ENCODE measurements around the gene MGAT5B.
"Not testable (repeated sequence)": the region's sequence is repeated elsewhere in the genome, so short reads cannot be mapped to it uniquely, and the experiment has no call there.

MGAT5B gene, protein sequence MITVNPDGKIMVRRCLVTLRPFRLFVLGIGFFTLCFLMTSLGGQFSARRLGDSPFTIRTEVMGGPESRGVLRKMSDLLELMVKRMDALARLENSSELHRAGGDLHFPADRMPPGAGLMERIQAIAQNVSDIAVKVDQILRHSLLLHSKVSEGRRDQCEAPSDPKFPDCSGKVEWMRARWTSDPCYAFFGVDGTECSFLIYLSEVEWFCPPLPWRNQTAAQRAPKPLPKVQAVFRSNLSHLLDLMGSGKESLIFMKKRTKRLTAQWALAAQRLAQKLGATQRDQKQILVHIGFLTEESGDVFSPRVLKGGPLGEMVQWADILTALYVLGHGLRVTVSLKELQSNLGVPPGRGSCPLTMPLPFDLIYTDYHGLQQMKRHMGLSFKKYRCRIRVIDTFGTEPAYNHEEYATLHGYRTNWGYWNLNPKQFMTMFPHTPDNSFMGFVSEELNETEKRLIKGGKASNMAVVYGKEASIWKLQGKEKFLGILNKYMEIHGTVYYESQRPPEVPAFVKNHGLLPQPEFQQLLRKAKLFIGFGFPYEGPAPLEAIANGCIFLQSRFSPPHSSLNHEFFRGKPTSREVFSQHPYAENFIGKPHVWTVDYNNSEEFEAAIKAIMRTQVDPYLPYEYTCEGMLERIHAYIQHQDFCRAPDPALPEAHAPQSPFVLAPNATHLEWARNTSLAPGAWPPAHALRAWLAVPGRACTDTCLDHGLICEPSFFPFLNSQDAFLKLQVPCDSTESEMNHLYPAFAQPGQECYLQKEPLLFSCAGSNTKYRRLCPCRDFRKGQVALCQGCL

DNA sequence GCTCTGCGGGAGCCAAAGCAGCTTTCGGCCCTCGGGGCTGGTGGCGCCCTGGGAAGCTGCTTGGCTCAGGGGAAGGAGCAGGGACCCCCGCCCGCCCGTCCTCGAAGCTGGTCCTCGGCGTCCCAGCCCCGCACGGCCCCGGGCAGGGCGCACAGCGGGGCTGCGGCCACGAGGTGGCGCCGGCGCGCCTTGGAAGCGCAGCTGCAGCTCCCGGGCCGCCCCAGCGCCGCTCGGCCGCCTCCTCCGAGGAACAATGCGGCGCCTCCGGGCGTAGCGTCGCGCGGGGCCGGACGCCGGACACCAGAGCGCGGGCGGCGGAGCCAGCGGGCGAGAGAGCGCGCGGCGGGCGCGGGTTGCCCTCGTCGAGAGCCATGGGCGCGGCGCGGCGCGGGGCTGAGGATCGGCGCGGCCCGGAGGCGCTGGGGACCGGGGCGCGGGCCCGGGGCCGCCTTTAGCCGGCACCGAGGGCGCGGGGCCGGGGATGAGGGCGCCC, at the start of gene MGAT5B:
MGAT5B (plus strand) TSS at position 229 of the 493 bp plus-strand sequence. CDS start 626 bp downstream, outside the sequence.
- FAIRE-seq = no peak

DNA sequence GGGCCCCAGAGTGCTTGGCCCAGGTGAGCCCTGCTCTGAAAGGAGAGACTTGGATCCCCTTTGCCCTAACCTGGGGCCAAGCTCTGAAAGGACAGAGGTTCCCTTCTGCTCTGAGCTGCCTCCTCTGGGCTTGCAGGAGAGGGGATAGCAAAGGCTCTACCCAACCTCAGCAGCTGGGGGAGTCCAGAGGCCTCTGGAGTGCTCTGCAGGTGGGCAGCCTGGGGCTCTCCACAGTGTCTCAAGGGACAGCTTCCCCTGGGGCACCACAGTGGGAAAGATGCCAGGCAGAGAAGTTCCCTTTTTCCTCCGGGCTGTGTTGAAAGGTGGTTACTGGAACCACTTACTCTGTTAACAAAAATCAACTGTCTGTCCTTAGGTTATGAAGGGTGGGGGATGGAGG, 48.2 kb upstream of the MGAT5B start:
- FAIRE-seq = no peak

DNA sequence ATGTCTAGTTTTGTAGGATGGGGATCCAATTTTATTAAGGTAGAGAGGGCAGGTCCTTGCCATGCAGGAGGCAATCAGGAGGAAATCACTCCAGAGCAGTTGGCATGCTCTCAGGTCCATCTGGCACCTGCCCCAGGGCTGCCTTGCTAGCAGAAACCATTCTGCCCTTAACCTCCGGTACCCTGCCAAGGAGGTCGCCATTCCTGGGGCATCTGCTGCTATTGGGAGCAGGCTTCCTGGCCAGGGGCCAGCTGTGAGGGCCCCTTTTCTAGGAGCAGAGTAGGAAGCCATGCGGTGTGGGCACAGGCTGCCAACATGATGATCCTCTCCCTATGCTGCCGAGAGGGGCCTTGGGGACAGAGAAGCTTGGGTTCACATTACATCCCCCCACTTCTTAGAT, 47.6 kb upstream of the MGAT5B start:
- FAIRE-seq = no peak

DNA sequence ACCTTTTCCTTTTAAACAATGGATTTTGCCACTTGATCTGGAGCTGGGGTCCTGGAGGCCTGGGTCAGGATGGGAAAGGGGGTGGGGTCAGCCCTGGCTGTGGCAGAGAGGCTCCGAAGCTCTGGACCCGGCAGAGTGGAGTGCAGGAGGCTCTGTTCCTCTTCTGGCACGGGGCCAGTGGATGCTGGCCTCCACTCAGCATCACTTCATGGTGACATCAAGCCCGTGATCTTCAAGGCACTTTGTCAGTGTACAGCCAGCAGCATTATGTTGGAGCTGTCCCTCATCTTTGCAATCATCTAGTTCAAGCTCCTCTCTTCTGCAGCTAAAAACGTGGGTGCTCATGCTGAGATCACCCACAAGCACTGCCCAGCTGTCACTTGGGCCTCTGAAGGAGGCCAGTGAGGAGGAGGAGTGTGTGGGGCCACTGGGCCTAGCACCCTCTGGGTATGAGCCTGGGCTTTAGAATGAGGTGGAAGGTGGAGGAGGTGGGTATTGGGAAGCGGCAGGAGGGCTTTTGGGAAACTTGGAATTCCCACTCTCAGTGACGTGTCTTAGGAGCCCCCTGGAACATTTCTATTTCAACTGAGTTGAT, 45.9 kb upstream of the MGAT5B start:
- no peak for FAIRE-seq

DNA sequence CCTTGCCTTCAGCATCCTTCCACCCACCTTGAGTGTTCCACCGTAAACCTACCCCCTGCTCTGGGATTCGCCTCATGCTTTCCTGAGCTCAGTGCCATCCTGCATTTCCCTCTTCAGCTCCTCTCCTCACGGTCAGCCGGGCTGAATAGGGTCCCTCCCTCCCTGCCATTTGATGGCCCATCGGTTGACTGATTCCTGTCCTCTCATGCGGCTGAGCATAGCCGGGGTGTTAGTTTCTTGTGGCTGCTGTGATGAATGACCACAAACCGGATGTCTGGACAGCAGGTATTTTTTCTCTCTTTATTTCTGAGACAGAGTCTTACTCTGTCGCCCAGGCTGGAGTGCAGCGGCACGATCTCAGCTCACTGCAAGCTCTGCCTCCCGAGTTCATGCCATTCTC, 44.1 kb upstream of the MGAT5B start:
- no peak for FAIRE-seq

DNA sequence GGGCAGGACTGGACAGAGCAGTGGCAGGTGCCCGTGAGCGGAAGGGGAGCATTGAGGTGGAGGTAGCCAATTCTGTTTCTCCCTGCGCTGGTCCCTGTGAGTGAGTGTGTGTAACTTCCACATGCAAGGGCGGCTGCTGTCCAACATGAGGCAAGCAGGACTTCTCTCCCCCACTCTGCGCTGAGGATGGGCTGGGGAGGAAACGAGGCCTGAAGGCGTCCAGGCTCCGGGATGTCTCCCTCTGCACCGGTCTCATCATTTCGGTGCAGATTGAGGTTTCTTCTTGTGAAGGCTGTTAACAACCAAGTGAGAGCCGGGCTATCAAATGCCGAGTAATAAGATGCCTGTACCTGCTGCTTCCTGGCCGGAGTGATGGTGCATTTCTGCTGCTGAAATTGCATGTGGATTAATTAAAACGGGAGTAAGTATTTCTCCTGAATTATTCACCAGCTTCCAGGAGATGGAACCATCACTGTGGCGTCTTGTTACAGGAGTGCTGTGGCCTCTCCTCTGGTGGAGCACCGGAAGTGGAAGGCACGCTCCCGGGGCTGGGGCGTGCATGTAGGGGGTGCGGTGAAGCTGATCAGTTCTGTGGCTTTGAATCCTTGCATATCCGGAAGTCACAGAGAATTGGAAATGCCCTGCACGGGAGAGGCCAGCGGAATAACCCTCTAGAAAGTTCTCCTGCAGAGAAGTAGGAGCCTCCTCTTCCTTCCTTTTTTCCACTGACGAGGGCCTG, 41.7 kb upstream of the MGAT5B start:
- FAIRE-seq = no peak

DNA sequence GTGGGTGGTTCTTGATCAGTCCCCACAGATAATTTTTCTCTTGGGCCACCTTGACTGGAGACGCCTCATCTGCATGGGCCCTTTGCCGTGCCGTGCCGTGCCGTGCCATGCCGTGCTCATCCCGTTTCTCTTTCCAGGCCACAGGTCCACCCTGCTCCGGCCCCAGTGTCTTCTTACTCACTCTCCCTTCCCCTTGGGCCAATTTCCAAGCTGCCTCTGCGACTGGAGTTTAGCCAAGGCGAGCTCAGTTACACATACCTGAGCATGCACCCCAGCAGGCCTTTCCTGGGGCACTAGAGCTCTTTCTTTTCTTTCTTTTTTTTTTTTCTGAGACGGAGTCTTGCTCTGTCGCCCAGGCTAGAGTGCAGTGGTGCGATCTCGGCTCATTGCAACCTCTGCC, 40.5 kb upstream of the MGAT5B start:
- no peak for FAIRE-seq

DNA sequence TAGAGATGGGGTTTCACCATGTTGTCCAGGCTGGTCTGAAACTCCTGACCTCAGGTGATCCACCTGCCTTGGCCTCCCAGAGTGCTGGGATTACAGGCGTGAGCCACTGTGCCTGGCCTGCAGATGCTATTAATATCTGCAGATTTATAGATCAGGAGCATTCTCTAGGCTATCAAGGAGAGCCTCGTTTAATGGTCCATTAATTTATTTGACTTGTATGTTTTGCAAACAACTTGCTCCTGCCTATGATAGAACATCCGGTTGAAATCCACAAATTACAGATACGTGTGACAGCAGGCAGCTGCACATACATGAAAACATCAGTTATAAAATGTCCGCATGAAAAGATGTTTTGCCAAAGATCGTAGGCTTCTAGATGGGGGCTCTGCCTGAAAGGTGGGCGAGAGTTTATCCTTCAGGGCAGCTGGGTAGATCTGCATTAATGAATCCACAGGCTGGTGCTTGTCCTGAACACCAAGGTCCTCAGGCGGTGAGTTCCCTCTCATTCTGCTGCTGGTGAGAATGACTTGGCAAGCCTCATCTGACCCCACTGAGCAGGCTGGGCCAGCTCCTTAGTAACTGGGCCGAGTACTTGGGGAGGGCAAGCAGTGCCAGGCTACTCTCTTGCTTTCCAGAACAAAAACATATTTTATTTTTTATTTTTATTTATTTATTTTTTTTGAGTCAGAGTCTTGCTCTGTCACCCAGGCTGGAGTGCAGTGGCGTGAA, 37.1 kb upstream of the MGAT5B start:
- FAIRE-seq = no peak

DNA sequence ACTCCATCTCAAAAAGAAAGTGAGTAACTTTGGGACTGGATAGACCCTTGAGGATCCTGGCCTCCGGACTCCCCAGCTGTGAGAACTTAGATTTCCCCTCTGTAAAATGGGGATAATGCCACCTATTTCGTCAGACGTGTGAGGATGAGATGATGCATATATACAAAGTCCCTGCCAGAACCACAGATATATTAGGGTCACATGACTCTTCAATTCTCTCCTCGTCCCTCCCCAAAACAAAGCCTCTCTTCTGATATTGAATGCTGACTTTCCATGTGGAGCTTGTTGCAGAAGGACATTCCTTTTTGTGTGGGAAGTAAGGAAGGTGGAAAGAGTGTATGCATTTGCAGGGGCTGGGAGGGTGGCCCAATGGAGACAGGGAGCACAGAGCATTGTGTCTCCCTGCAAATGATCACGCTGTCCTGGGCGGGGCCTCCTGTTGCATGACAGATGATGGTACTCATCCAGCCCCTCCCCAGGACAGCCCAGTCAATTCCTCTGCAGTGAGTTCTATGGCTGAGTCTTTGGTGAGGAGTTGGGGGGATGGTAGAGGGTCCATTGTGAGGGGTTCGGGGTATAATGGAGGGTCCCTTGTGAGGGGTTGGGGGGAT, 35.1 kb upstream of the MGAT5B start:
- FAIRE-seq = no peak

DNA sequence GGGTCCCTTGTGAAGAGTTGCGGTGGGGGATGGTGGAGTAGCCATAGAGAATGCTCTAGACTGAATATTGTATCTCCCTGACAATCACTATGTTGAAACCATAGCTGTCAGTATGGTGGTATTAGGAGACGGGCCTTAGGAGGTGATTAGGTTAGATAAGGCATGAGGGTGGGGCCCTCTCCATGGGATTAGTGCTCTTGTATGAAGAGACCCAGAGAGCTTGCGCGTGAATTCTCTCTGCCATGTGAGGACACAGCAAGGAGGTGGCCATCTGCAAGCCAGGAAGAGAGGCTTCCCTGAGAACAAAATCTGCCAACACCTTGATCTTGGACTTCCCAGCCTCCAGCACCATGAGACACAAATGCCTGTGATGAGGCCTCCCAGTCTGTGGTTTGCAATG, 34.5 kb upstream of the MGAT5B start:
- no peak for FAIRE-seq

DNA sequence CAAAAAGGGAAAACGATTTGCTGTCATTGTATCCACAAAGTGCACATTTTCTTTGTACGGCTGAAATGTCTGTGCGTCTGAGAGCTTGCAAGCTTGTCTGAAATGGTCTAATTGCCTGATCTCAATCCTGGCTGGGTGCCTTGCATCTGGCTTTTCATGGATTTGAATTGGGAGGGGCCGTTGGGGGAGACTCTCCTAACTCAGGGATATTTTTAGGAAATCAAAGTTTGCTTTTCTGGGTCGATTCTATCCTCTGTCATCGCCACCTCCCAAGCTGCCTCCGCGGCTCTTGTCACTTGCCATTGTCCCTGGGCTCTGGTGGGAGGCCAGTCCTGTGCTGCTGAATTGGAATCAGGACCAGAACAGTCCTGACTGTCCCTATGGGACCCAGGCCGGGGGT, 33.3 kb upstream of the MGAT5B start:
- no peak for FAIRE-seq

DNA sequence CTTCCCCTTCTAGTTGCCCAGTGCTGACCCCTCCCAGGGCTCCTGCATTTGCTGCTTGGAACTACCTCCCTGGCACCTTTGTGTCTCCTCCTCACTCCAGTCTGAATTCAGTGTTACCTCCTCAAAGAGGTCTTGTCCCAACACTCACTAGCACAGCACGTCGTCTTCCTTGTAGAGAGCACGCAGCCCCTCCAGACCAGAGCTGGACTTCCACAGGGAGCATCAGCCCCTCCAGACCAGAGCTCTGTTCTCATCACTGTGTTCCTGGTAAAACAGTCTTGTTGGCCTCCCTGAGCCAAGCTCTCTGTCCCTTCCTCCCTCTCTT, 27.8 kb upstream of the MGAT5B start:
- FAIRE-seq = no peak

DNA sequence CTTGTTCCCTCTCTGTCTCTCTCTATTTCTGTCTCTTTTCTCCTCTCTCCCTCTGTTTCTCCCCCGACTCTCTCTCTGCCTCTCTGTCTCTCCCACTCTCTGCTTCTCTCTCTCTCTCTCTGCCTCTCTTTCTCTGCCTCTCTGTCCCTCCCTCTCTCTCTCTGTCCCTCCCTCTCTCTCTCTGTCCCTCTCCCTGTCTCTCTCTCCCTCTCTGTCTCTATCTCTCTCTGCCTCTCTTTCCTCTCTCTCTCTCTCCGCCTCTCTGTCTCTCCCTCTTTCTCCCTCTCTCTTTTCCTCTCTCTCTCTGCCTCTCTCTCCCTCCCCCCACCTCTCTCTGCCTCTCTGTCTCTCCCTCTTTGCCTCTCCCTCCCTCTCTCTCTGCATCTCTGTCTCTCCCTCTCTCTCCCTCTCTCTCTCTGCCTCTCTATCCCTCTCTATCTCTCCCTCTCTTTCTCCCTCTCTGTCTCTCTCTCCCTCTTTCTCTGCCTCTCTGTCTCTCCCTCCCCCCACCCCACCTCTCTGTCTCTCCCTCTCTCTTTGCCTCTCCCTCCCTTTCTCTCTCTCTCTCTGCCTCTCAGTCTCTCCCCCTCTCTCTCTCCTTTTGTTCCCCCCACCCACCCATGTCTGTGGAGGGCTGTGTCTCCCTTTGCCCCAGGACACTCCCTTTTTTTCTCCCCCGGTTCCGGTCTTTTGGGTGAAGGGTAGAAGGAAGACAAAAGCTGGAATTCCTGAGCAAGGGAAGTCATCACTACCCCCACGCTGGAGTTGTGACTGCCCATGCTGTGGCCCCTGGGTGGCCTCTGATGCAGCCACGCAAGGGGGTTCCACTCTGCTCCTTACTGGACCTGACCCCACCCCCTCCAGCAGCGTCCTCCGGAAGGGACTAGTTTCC, 27.1 kb upstream of the MGAT5B start:
- no peak for FAIRE-seq

DNA sequence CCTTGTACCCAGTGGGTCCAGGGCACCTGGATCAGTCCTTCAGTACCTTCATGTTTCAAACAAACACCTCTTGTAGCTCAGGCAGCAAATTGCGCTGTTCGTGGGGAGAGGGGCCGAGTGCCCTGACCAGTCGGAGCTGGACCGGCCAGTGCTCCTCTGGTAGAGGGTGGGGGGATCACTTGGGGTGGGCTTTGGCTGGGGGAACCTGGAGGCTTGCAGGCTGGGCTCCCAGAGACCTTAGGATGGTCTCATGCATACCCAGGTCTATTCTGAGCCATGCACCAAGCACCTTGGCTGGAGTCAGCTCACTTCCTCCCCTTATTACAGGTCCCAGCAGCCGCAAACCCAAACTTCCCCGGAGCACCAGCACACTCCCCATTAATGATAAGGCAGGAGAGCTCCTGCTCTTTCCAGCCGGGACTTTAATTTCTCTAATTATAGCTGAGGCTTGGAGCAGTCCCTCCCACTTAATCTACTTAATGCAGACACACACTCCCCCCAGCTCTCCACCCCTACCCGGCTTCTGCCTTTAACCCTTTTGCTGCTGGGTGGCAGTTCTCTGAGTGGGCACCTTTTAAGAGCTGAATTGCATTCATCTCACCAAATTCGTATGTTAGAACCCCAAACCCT, 26.3 kb upstream of the MGAT5B start:
- FAIRE-seq = no peak

DNA sequence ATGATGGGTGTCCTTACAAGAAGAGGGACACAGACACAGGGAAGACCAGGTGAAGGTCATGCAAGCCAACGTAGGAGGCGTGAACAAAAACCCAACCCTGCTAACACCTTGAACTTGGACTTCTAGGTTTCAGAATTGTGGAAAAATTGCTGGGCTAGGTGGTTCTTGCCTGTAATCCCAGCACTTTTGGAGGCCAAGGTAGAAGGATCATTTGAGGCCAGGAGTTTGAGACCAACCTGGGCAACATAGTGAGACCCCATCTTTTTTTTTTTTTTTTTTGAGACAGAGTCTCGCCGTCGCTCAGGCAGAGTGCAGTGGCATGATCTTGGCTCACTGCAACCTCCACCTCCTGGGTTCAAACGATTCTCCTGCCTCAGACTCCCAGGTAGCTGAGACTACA, 25.1 kb upstream of the MGAT5B start:
- FAIRE-seq = not testable (repeated sequence)

DNA sequence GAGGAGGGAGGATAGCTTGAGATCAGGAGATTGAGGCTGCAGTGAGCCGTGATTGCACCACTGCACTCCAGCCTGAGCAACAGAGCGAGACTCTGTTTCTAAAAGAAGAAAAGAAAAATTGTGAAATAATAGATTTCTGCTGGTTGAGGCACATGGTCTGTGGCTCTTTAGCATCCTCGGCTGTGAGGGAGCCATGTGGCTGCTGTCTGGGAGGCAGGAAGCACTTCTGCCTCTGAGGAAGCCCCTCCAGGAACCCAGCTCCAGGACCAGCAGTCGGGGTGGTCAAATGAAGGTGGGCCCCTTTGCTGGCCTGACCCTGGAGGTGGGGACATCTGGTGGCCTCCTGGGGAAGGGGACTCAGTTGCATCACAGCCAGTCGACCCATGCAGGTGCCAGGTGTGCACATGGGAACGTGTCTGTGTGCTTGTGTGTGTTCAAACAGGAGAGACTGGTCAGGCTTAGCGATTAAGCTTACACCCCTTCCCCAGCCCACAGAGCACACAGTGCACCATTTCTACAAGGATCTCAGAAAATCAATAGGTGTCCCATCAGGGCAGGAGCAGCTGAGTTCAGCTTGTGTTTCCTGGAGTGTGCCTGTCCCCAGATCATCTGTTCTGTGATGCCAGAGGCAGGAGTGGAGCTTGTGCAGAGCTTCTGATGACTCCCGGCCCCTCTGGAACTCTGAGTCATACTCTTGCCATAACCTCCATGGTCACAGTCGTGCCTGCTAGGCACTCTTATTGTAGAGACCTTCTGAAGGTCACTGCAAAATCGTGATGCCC, 24.3 kb upstream of the MGAT5B start:
- FAIRE-seq = no peak

DNA sequence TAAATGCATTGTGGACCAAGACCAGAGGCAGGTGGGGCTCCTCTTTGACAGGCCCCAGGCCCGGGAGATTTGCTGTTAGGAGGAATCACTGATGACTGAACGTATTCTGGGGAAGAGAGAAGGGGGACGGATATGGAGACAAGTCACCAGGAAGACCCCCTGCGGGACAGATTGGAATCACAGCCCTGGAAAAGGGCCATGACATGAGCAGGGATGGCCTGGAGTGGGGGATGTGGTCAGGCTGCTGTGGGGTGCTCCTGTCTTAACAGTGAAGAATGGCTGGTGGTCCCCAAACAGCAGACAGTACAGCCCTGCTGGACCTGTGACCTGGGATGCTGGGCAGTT, 23.7 kb upstream of the MGAT5B start:
- no peak for FAIRE-seq

DNA sequence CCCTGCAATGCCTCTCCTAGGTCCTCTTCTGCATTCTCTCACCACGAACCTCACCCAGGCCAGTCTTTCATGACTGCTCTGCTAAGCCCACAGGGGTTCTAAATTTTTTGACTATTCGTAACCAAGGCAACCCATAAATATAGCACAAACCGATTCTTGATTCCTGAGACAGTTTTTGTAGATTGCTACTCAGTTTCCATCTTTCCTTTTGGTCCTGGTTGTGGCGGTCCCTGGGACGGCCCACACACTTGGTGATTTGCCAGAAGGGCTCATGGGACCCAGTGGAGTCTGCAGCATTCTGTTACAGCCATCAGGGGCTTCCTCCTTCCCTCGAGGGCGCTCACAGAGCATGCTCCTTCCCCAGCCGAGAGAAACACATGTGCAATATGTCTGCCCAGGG, 23.4 kb upstream of the MGAT5B start:
- FAIRE-seq = no peak

DNA sequence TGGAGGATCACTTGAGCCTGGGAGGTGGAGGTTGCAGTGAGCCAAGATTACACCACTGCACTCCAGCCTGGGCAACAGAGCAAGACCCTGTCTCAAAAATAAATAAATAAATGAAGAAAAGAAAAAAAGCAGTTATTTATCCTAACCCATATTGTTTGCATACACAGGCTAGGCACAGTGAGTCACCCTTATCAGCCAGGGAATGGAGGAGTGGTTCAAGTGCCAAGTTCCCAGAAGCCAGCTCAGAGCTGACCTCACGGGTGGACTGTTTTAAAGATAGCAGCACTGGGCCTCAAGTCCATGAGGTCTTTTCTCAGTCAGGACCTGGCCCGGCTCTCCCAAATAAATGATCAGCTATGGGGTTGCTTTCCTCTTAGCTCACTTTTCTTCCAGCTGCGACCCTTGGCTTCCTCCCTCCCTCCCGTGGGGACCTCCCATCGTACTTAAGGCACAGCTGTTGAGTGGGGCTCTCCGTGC, 22.6 kb upstream of the MGAT5B start:
- FAIRE-seq = no peak

DNA sequence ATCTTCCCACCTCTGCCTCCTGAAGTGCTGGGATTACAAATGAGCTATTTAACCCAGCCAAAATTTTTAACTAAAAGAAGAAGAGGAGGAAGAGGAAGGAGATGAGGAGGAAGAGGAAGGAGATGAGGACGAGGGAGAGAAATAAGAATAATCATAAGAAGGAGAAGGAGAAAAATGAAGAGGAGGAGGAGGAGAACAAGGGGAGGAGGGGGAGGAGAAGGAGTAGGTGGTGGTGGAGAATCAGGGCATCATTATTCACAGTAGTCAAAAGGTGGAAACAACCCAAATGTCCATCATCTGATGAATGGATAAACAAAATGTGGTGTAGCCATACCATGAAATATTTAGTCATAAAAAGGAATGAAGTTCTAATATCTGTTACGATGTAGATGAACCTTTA, 21.2 kb upstream of the MGAT5B start:
- FAIRE-seq = no peak

Data from TTC549 (cell line).